Measurements from ENCODE around the gene EXOC8.

EXOC8 gene

GRCh38 chr1:231311720-231312431 lies 25.8 kb downstream of the EXOC8 start:
- DNase-seq = no peak

GRCh38 chr1:231310391-231310934 lies 27.2 kb downstream of the EXOC8 start:
- DNase-seq = no peak

GRCh38 chr1:231301990-231302389 lies 35.7 kb downstream of the EXOC8 start:
- DNase-seq = no peak

GRCh38 chr1:231295938-231296337 lies 41.7 kb downstream of the EXOC8 start:
- DNase-seq = no peak

GRCh38 chr1:231286603-231287002 lies 51.0 kb downstream of the EXOC8 start:
- DNase-seq = no peak

GRCh38 chr1:231284441-231284840 lies 53.2 kb downstream of the EXOC8 start:
- DNase-seq = no peak
